ENCODE results near the gene KIF3A. TPM values are rescaled to one million over a fixed set of nuclear protein-coding genes. Genes with fewer than 3 reads are reported as not detected.
A peak's percentile ranks its signal among the peaks of the same experiment; 100 is the strongest.

KIF3A gene
- total and polyA plus RNA-seq, 4 donors = 0.58 to 1.2 (median 0.86) TPM

DNA sequence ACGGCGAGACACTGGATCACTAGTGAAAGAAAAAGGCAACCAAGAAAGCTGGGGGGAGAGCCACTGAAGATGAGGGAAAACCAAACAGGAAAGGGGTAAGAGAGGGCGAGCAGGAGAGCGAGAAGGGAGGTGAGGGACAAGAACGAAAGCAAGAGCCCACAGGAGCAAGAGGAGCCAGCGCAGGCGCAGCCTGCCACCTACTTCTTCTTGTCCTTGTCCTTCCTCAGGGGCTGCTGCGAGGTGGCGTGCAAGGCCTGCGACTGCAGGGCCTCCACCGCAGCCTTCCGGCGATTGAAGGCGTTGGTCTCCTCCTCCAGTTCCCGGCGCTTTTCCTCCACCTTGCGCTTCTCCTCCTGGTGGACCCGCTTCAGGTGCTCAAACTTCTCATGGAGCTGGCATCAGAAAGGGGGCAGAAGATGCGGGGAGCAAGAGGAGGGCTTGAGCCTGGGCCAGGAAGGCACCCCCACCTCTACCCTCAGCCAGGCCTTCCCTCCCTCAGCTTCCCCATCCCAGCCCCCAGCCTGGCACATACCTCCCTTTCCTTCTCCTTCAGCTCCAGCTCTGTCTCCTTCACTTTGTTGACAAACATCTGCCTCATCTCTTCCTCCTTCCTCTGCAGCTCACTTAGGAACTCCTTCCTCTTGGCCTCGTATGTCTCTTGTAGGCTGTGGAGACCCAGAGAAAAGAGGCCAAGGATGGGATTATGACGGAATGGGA lies 23.4 kb upstream of the KIF3A start:
- TF ChIP-seq, protein P1, sequence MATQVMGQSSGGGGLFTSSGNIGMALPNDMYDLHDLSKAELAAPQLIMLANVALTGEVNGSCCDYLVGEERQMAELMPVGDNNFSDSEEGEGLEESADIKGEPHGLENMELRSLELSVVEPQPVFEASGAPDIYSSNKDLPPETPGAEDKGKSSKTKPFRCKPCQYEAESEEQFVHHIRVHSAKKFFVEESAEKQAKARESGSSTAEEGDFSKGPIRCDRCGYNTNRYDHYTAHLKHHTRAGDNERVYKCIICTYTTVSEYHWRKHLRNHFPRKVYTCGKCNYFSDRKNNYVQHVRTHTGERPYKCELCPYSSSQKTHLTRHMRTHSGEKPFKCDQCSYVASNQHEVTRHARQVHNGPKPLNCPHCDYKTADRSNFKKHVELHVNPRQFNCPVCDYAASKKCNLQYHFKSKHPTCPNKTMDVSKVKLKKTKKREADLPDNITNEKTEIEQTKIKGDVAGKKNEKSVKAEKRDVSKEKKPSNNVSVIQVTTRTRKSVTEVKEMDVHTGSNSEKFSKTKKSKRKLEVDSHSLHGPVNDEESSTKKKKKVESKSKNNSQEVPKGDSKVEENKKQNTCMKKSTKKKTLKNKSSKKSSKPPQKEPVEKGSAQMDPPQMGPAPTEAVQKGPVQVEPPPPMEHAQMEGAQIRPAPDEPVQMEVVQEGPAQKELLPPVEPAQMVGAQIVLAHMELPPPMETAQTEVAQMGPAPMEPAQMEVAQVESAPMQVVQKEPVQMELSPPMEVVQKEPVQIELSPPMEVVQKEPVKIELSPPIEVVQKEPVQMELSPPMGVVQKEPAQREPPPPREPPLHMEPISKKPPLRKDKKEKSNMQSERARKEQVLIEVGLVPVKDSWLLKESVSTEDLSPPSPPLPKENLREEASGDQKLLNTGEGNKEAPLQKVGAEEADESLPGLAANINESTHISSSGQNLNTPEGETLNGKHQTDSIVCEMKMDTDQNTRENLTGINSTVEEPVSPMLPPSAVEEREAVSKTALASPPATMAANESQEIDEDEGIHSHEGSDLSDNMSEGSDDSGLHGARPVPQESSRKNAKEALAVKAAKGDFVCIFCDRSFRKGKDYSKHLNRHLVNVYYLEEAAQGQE (IDR thresholded peaks at IDR 0.05) = no peak
- no peak for TF ChIP-seq YY1 (IDR thresholded peaks at IDR 0.05)
- no peak for TF ChIP-seq GABPA (IDR thresholded peaks at IDR 0.05 in 1 of 2, conservative IDR thresholded peaks at IDR 0.05 in 1 of 2)
- TF ChIP-seq EGR1 (IDR thresholded peaks at IDR 0.05; ENCODE audit: low read depth in 2 of 2) = no peak
- TF ChIP-seq, protein P2, sequence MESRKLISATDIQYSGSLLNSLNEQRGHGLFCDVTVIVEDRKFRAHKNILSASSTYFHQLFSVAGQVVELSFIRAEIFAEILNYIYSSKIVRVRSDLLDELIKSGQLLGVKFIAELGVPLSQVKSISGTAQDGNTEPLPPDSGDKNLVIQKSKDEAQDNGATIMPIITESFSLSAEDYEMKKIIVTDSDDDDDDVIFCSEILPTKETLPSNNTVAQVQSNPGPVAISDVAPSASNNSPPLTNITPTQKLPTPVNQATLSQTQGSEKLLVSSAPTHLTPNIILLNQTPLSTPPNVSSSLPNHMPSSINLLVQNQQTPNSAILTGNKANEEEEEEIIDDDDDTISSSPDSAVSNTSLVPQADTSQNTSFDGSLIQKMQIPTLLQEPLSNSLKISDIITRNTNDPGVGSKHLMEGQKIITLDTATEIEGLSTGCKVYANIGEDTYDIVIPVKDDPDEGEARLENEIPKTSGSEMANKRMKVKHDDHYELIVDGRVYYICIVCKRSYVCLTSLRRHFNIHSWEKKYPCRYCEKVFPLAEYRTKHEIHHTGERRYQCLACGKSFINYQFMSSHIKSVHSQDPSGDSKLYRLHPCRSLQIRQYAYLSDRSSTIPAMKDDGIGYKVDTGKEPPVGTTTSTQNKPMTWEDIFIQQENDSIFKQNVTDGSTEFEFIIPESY (IDR thresholded peaks at IDR 0.05) = no peak
- no peak for TF ChIP-seq HNF4A (conservative IDR thresholded peaks at IDR 0.05)
- TF ChIP-seq RXRA (IDR thresholded peaks at IDR 0.05) = no peak
- TF ChIP-seq FOXA1 (IDR thresholded peaks at IDR 0.05) = no peak
- no peak for TF ChIP-seq NR2F2 (IDR thresholded peaks at IDR 0.05)
- TF ChIP-seq, protein P3, sequence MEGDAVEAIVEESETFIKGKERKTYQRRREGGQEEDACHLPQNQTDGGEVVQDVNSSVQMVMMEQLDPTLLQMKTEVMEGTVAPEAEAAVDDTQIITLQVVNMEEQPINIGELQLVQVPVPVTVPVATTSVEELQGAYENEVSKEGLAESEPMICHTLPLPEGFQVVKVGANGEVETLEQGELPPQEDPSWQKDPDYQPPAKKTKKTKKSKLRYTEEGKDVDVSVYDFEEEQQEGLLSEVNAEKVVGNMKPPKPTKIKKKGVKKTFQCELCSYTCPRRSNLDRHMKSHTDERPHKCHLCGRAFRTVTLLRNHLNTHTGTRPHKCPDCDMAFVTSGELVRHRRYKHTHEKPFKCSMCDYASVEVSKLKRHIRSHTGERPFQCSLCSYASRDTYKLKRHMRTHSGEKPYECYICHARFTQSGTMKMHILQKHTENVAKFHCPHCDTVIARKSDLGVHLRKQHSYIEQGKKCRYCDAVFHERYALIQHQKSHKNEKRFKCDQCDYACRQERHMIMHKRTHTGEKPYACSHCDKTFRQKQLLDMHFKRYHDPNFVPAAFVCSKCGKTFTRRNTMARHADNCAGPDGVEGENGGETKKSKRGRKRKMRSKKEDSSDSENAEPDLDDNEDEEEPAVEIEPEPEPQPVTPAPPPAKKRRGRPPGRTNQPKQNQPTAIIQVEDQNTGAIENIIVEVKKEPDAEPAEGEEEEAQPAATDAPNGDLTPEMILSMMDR (IDR thresholded peaks at IDR 0.05; ENCODE audit: low read depth, low read length, missing input control) = no peak
- no peak for TF ChIP-seq FOXA2 (IDR thresholded peaks at IDR 0.05)
- TF ChIP-seq, protein P4, sequence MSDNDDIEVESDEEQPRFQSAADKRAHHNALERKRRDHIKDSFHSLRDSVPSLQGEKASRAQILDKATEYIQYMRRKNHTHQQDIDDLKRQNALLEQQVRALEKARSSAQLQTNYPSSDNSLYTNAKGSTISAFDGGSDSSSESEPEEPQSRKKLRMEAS (IDR thresholded peaks at IDR 0.05) = no peak
- TF ChIP-seq HNF4G (IDR thresholded peaks at IDR 0.05) = no peak
- TF ChIP-seq, protein P5, sequence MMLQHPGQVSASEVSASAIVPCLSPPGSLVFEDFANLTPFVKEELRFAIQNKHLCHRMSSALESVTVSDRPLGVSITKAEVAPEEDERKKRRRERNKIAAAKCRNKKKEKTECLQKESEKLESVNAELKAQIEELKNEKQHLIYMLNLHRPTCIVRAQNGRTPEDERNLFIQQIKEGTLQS (IDR thresholded peaks at IDR 0.05) = no peak
- TF ChIP-seq TAF1 (conservative IDR thresholded peaks at IDR 0.05) = no peak
- no peak for TF ChIP-seq JUND (IDR thresholded peaks at IDR 0.05)
- TF ChIP-seq RAD21 (IDR thresholded peaks at IDR 0.05) = no peak
- H3K9ac ChIP-seq (ENCODE audit: low read depth in 1 of 2, low read length in 2 of 2) = no peak overlapping the region
- H3K4me1 ChIP-seq (ENCODE audit: control insufficient read depth in 4 of 4, insufficient read depth in 4 of 4, low read length in 3 of 4) = no peaks in the 10 kb centered on the region
- peak; percentile 28 for DNase-seq (ENCODE audit: low spot score)
- no peak overlapping the region for H3K27ac ChIP-seq (ENCODE audit: low read depth in 1 of 2, low read length in 2 of 2)
- H3K36me3 ChIP-seq (ENCODE audit: control insufficient read depth in 4 of 4, insufficient read depth in 3 of 4, low read depth in 1 of 4, low read length in 3 of 4) = peaks cover 0 to 46% (median 7%) of the 10 kb centered on the region in 4 donors
- no peaks in the 10 kb centered on the region for H3K27me3 ChIP-seq (ENCODE audit: control insufficient read depth in 4 of 4, insufficient read depth in 4 of 4, low read length in 3 of 4)
- H3K9me3 ChIP-seq (ENCODE audit: control insufficient read depth in 4 of 4, low read length in 3 of 4) = no peaks in the 10 kb centered on the region
- WGBS = 97% methylated on average over 21 of the region's 21 CpGs
- no peak overlapping the region for H3K4me3 ChIP-seq (ENCODE audit: low read depth in 1 of 3, low read length in 3 of 3)

All from liver (tissue), 9 donors.